ENCODE results near the gene DHPS.
A peak's percentile ranks its signal among the peaks of the same experiment; 100 is the strongest.

DHPS gene

GRCh38 chr19:12675399-12675798 lies 6.3 kb downstream of the DHPS start:
- no peak for DNase-seq (ENCODE audit: low spot score)

DNA sequence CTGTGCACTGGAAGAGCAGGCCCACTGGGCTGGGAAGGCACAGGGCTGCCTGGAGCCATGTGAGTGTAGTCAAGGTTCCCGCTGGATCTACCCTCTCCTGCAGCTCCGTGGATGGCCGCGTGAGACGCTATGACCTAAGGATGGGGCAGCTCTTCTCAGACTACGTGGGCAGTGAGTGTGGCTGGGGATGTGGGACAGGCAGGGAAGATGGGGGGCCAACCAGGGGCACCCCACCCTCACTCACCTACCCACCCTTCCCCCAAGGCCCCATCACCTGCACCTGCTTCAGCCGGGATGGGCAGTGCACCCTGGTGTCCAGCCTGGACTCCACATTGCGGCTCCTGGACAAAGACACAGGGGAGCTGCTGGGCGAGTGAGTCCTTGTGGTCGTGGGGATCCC lies 8.9 kb downstream of the DHPS start:
- no peak for DNase-seq (ENCODE audit: low spot score)

DNA sequence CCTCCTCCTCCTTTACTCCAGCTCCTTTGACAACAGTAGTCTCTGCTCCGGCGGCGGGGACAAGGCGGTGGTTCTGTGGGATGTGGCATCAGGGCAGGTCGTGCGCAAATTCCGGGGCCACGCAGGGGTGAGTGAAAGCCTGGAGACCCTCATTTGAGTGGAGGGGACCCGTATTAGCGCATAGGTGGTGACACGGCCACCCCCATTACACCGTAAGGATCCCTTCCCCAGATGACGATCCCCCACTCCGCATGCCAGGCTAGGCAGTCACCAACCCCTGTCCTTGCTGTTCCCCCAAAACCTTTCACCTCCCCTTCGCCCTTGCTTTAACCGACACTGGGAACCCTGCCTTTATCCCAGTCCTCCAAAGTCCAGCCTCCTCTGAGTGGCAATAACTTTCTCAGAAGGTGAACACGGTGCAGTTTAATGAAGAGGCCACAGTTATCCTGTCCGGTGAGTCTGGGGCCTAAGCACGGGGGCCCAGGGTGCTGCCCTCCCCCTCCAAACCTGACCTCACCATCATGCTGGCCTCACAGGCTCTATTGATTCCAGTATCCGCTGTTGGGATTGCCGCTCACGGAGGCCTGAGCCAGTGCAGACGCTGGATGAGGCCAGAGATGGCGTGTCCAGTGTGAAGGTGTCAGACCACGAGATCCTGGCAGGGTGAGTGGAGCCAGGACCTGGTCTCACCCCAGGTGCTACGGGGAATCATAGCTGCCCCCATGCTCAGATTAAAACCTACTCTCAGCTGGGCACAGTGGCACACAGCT lies 11.3 kb downstream of the DHPS start:
- DNase-seq (ENCODE audit: low spot score), result no peak

- peak; percentile 87 for DNase-seq (ENCODE audit: low spot score)
These were observed 12.2 kb downstream of the DHPS start for GRCh38 chr19:12669270-12670158.

- peak; percentile 79 for DNase-seq (ENCODE audit: low spot score)
These were observed 12.8 kb downstream of the DHPS start for GRCh38 chr19:12668932-12669269.

GRCh38 chr19:12668346-12668745 lies 13.3 kb downstream of the DHPS start:
- DNase-seq (ENCODE audit: low spot score), result no peak

DNA sequence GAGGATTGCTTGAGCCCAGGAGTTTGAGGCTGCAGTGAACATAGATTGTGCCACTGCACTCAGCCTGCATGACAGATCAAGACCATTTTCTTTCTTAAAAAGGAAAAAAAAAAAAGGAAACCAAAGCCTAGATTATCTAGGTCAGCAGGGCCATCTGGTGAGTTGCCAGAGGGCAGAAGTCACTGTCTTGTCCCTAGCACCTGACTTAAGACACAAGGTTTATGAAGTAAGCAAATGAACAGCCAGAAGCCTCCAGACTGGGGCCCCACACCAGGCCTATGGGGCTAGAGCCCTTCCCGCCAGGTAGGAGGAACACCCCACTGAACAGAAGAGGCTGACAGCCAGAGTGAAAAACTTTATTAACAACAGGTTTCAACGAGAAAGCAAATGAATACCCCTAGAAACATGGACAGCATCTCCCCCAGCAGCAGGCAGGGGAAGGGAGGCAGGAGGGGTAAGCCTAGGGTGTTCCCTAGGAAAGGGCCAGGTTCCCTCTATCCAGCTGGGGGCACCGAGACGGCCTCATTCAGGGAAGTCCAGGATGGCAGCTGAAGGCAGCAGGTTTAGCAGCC lies 13.9 kb downstream of the DHPS start:
- no peak for DNase-seq (ENCODE audit: low spot score)

DNA sequence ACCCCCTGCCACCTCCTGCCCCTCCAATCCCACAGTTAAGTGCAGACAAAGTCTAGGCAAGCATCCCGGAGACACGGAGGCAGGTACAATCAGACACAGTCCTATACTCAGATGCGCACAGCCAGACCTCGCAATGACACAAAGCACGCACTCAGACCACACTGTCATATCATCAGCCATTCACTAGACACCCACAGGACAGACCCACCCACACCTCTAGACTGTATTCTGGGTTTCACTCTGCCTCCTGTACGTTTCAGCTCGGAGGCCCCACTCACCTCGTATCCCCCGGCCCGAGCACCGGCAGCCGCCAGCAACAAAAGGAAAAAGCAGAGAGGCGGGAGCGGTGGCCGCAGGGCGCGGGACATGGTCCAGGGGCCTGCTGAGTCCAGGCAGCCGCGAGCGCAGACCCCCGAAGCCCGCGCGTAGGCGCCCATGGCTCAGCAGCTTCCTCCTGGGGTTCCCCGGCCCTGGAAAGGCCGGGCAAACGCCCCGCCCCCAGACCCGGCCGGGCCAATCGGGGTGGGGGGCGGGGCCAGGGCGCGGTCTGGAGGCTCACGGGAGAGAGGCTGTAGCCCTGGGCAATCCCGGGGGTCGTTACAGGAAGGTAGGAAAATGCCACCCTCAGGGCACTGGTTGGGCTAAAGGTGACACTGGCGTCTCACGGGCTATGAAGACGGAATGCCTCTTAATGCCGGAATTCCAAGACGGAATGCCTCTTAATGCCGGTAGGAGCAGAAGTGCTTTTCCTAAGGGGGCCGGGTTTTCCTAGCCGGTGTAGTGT lies 15.2 kb downstream of the DHPS start, which contains the start of the genes MAN2B1 and WDR83:
Gene MAN2B1 (minus strand): TSS at position 478 of the 784 bp plus-strand sequence. CDS start 41 bp downstream, at position 437.
Gene WDR83 (plus strand): TSS at position 543 of the 784 bp plus-strand sequence. CDS start 2,984 bp downstream, outside the sequence.
- peak; percentile 83 for DNase-seq (ENCODE audit: low spot score)

GRCh38 chr19:12665671-12666264 lies 15.9 kb downstream of the DHPS start:
- DNase-seq (ENCODE audit: low spot score), result no peak

GRCh38 chr19:12665281-12665573 lies 16.5 kb downstream of the DHPS start:
- DNase-seq (ENCODE audit: low spot score), result no peak

GRCh38 chr19:12664406-12665280 lies 17.0 kb downstream of the DHPS start:
- peak; percentile 53 for DNase-seq (ENCODE audit: low spot score)

DNA sequence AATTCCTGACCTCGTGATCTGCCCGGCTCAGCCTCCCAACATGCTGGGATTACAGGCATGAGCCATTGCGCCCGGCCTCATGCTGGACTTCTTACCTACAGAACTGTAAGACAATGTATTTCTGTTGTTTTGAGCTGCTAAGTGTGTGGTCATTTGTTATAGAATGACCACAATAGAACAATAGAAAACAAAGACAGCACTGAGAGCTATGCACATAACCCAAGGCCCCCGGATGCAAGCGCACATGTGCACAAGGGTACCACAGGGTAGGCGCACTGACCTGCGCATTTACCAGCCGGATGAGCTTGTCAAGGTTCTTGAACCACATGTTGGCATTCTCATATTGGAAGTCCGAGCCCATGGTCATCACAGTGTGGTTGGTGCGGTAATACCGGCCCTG lies 20.7 kb downstream of the DHPS start:
- no peak for DNase-seq (ENCODE audit: low spot score)

DNA sequence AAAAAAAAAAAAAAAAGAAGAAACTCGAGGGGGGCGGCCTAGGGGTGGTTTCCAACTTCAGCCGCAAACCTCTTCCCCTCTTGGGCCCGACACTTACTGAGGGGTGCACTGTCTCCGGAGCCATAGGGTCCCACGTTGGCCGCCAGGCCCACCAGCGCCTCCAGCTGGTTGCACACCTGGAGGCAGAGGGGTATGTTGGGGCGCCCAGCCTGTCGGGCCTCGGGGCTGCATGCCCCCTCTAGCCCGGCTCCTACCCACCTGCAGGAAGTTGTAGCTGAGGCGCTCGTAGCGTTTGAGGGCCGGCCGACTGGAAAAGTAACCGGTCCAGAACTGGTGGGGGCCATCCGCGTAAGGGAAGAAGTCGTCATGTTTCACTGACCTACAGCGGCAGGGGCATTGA lies 23.7 kb downstream of the DHPS start:
- no peak for DNase-seq (ENCODE audit: low spot score)

GRCh38 chr19:12656899-12657571 lies 24.6 kb downstream of the DHPS start:
- DNase-seq (ENCODE audit: low spot score), result no peak

- DNase-seq (ENCODE audit: low spot score), result no peak
These were observed 26.1 kb downstream of the DHPS start for GRCh38 chr19:12655546-12655945.

GRCh38 chr19:12652219-12652618 lies 29.5 kb downstream of the DHPS start:
- DNase-seq (ENCODE audit: low spot score), result no peak

DNA sequence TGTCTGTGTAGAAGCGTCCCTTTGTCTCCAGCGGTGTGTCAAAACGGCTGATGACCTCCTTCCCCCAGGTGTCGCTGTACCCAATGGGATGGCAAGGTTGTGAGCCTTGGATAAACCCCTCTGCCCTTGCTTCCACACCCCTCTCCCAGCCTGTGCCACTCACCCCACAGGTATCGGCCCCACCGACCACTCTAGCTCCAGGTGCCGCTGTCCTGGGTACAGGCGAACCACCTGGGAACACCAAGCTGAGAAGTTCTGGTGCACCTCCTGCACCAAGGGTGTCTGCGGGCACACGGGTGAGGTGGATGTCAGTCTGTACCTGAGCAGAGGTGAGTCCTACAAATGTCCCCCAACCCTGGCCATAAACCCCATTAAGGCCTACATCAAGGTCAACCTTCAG lies 31.7 kb downstream of the DHPS start:
- DNase-seq (ENCODE audit: low spot score), result no peak

GRCh38 chr19:12648088-12648487 lies 33.6 kb downstream of the DHPS start:
- DNase-seq (ENCODE audit: low spot score), result no peak

DNA sequence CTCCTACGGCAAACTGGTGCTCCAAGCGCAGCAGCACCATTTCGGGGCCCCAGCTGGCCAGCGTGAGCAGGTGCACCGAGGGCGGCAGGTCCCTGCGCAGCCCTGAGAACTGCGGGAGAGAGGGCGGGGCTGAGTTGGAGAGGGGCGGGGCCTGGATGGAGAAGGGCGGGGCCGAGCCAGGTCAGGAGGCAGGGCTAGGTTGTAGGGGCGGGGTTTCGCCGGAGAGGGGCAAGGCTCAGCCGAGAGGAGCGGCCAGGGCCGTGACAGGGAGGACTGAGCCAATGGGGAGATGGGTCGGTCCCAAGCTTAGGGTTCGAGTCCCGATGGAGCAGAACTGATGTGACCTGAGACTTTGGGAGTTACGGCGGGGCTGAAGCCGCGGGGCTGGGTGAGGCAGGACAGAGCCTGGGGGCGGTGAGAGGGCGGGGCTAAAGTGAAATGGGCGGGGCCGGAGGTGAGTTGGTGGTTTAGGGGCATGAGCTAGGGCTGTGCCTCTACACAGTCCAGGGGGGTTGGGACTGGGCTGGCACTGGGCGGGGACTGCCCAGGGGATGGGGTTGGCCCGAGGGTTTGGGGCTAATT lies 34.1 kb downstream of the DHPS start:
- peak; percentile 52 for DNase-seq (ENCODE audit: low spot score)

DNA sequence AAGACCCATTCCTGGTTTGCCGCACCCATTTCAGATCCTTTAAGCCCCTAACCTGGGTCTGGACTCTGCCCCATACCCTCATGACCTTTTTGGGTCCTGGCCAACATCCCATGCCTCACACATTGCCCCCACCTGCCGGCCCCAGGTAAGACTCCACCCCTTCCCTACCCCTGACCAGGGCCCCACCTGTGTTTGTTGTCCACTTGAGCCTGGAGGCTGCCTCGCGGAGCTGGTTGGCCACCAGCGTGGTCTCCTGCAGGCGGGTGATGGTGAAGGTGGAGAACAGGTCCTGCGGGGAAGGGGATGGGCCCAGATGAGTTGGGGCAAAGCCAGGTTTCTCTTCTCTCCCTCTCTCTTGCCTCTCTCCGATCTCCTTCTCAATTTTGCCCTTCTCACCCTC lies 34.6 kb downstream of the DHPS start:
- DNase-seq (ENCODE audit: low spot score), result no peak

Measured in hematopoietic multipotent progenitor cell treated with erythropoietin and hydrocortisone succinate and interleukin-3 and kit ligand, for 15 days (in vitro differentiated cells).